Keratinocyte (primary cell): ENCODE results near the gene MED12L.

Experiments
- EZH2 ChIP-seq: IDR thresholded peaks from one replicate; pipeline ENCODE4 v1.6.1; 2012; ENCODE audit warnings: inconsistent platforms, mild to moderate bottlenecking, low read length, moderate library complexity
- TF ChIP-seq, protein P1 (sequence below), 3 experiments: IDR thresholded peaks in 1 of 3; conservative IDR thresholded peaks in 1 of 3; optimal IDR thresholded peaks in 1 of 3; 2 replicates in 2 of 3; 3 replicates in 1 of 3; pipeline versions ENCODE3 to v1.5.1; 2011; ENCODE audit warnings: low read length in 3 of 3, mild to moderate bottlenecking in 3 of 3, moderate library complexity in 2 of 3, control low read depth in 1 of 3, inconsistent platforms in 1 of 3; ENCODE audit not compliant: insufficient read depth in 2 of 3; ENCODE audit errors: extremely low read depth in 1 of 3

GRCh38 chr3:151426341-151426657 is 340.8 kb downstream of the MED12L start:
- TF ChIP-seq, protein P1, sequence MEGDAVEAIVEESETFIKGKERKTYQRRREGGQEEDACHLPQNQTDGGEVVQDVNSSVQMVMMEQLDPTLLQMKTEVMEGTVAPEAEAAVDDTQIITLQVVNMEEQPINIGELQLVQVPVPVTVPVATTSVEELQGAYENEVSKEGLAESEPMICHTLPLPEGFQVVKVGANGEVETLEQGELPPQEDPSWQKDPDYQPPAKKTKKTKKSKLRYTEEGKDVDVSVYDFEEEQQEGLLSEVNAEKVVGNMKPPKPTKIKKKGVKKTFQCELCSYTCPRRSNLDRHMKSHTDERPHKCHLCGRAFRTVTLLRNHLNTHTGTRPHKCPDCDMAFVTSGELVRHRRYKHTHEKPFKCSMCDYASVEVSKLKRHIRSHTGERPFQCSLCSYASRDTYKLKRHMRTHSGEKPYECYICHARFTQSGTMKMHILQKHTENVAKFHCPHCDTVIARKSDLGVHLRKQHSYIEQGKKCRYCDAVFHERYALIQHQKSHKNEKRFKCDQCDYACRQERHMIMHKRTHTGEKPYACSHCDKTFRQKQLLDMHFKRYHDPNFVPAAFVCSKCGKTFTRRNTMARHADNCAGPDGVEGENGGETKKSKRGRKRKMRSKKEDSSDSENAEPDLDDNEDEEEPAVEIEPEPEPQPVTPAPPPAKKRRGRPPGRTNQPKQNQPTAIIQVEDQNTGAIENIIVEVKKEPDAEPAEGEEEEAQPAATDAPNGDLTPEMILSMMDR (optimal IDR thresholded peaks at IDR 0.05 in 1 of 3, IDR thresholded peaks at IDR 0.05 in 1 of 3, conservative IDR thresholded peaks at IDR 0.05 in 1 of 3; ENCODE audit: extremely low read depth in 1 of 3, insufficient read depth in 2 of 3, low read length in 3 of 3), result no peak
- TF ChIP-seq EZH2, result no peak
